HG02973 (cell line): Measurements from ENCODE around the gene OGDH.
"Not testable (repeated sequence)": the region's sequence is repeated elsewhere in the genome, so short reads cannot be mapped to it uniquely, and the experiment has no call there.

Source experiments
- ATAC-seq: cut with Tn5 transposase; IDR thresholded peaks from one replicate; pipeline ENCODE4 v1.9.1; 2021; ENCODE audit warnings: moderate library complexity; ENCODE audit not compliant: unreplicated experiment

The OGDH gene

GRCh38 chr7:44606341-44607140 lies at the start of gene OGDH:
TSS of gene OGDH (plus strand) at chr7:44606627. CDS start at chr7:44624344, 17,717 bp downstream.
- peak; percentile 93 for ATAC-seq

- no peak for ATAC-seq
These were observed 48.9 kb upstream of the OGDH start for GRCh38 chr7:44557485-44557884.

GRCh38 chr7:44559485-44559884 lies 46.9 kb upstream of the OGDH start:
- ATAC-seq: no peak

- ATAC-seq: no peak
These were observed 44.9 kb upstream of the OGDH start for GRCh38 chr7:44561481-44561880.

- ATAC-seq: no peak
These were observed 44.3 kb upstream of the OGDH start for GRCh38 chr7:44561962-44562621.

GRCh38 chr7:44562622-44562962 lies 43.8 kb upstream of the OGDH start:
- not testable (repeated sequence) for ATAC-seq

- no peak for ATAC-seq
These were observed 43.2 kb upstream of the OGDH start for GRCh38 chr7:44563171-44563679.

- ATAC-seq: no peak
These were observed 41.8 kb upstream of the OGDH start for GRCh38 chr7:44564606-44565005.

GRCh38 chr7:44565097-44565794 lies 41.2 kb upstream of the OGDH start:
- peak; percentile 60 for ATAC-seq

- ATAC-seq: no peak
These were observed 40.5 kb upstream of the OGDH start for GRCh38 chr7:44565795-44566559.

GRCh38 chr7:44566680-44567079 lies 39.7 kb upstream of the OGDH start:
- ATAC-seq: no peak

- ATAC-seq: no peak
These were observed 38.5 kb upstream of the OGDH start for GRCh38 chr7:44567884-44568283.

- ATAC-seq: no peak
These were observed 37.5 kb upstream of the OGDH start for GRCh38 chr7:44568771-44569560.

GRCh38 chr7:44569959-44570358 lies 36.5 kb upstream of the OGDH start:
- no peak for ATAC-seq

GRCh38 chr7:44572771-44573170 lies 33.7 kb upstream of the OGDH start:
- ATAC-seq: no peak

- ATAC-seq: peak; percentile 83
These were observed 32.8 kb upstream of the OGDH start, which contains the start of gene DDX56 for GRCh38 chr7:44573464-44574286. TSS of gene DDX56 (minus strand) at chr7:44573908. CDS start at chr7:44573895, 13 bp downstream.

GRCh38 chr7:44574287-44574872 lies 32.0 kb upstream of the OGDH start:
- ATAC-seq: no peak

- no peak for ATAC-seq
These were observed 31.4 kb upstream of the OGDH start for GRCh38 chr7:44575054-44575453.

GRCh38 chr7:44576228-44576627 lies 30.2 kb upstream of the OGDH start:
- no peak for ATAC-seq
